MCF 10A (cell line): ENCODE data around the gene DXO. TPM values are rescaled to one million over a fixed set of nuclear protein-coding genes. Genes with fewer than 3 reads are reported as not detected.

Experiments
- BruUV-seq: library from RNA; stranded (reverse); fragments of 400-500 nt; replicated peaks from 2 replicates; lab custom pipeline; 2021; lab: Mats Ljungman, UMichigan
- CTCF ChIA-PET: fragments of 300-600 bp; sonication (Branson Sonifier 250); formaldehyde crosslinking; extraction: SDS; loops from one replicate; lab custom pipeline; 2021; ENCODE audit warnings: antibody characterized with exemption, inconsistent platforms; lab: Yijun Ruan, JAX
- POLR2A ChIA-PET: fragments of 300-600, 350-650 bp; sonication (Branson Sonifier 250); formaldehyde crosslinking; extraction: SDS; loops from one replicate; lab custom pipeline; 2020; ENCODE audit warnings: antibody characterized with exemption, inconsistent platforms; lab: Yijun Ruan, JAX
- DNase-seq: peaks from one replicate; pipeline ENCODE4 v3.0.0-alpha.2; 2018; ENCODE audit not compliant: unreplicated experiment
- H3K27ac Mint-ChIP-seq: one replicate; pipeline ENCODE4 v1.8.0; 2022; ENCODE audit warnings: mild to moderate bottlenecking, low read depth, mixed read lengths; ENCODE audit not compliant: unreplicated experiment
- H3K27me3 Mint-ChIP-seq: one replicate; pipeline ENCODE4 v1.8.0; 2022; ENCODE audit warnings: mixed read lengths; ENCODE audit not compliant: insufficient read depth, unreplicated experiment
- H3K36me3 Mint-ChIP-seq: one replicate; pipeline ENCODE4 v1.8.0; 2022; ENCODE audit warnings: mild to moderate bottlenecking, moderate library complexity, mixed read lengths; ENCODE audit not compliant: insufficient read depth, unreplicated experiment
- H3K4me1 Mint-ChIP-seq: one replicate; pipeline ENCODE4 v1.8.0; 2022; ENCODE audit warnings: mixed read lengths; ENCODE audit not compliant: insufficient read depth, unreplicated experiment
- H3K4me3 Mint-ChIP-seq: one replicate; pipeline ENCODE4 v1.8.0; 2022; ENCODE audit warnings: mild to moderate bottlenecking, moderate library complexity, mixed read lengths; ENCODE audit not compliant: unreplicated experiment
- H3K9me3 Mint-ChIP-seq: one replicate; pipeline ENCODE4 v1.8.0; 2022; ENCODE audit warnings: mixed read lengths; ENCODE audit not compliant: unreplicated experiment
- intact Hi-C: fragments of 100-400 bp; cut with micrococcal nuclease; formaldehyde crosslinking; loops from 2 replicates; pipeline ENCODE4 v1.14.1; 2022
- total RNA-seq: library from RNA; stranded (reverse); gene quantifications from 2 replicates; pipeline ENCODE4 v1.2.3, GENCODE V29; 2022
- TF ChIP-seq, protein P1 (sequence below): fragments of 200-600 bp; IDR thresholded peaks from one replicate; pipeline ENCODE4 v1.8.0; 2022; ENCODE audit warnings: antibody characterized with exemption, mild to moderate bottlenecking; ENCODE audit not compliant: unreplicated experiment

The DXO gene
- total RNA-seq, 1 experiment from 2014 or later, result 41.4 TPM

DNA sequence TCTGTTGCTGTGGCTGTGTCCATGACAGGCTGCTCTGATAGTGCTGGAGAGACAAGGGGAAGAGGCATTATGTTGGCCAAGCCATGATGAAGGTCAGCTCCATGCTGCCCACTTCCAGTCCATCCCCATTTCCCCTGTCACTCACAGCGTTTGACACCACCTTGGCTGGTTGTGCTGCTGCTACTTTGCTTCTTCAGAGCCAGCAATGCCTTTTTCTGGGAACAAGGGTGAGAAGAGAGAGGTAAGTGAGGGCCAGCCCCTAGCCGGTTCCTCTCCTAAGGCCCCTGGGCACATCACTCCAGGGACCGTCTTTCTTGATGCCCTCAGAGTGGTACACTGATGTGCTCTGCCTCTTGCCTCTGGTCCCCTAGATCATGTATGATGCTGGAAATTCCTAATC lies 15.1 kb downstream of the DXO start:
- no peak for DNase-seq
- H3K36me3 Mint-ChIP-seq, result peaks cover 74% of the 10 kb centered on the region
- no peaks in the 10 kb centered on the region for H3K9me3 Mint-ChIP-seq
- no TSS peak for BruUV-seq
- ChIA-PET CTCF (interaction anchor here (0.6 to 1.2 kb wide), 5 partner anchors 9 to 558 kb away, joined by 3 to 5 read pairs (median 3); partner anchors contain the start of gene LY6G5C), POLR2A (interaction anchor here (0.6 to 3.5 kb wide), 5 partner anchors 11 to 302 kb away, joined by 3 to 41 read pairs (median 3); partner anchors contain the start of genes CFB and EHMT2)
- no peak overlapping the region for H3K27ac Mint-ChIP-seq
- intact Hi-C loops, result loop anchor here (10.0 kb wide), 1 partner anchor 122 kb away; no protein-coding TSS in a partner anchor
- no peaks in the 10 kb centered on the region for H3K27me3 Mint-ChIP-seq
- TF ChIP-seq, protein P1, sequence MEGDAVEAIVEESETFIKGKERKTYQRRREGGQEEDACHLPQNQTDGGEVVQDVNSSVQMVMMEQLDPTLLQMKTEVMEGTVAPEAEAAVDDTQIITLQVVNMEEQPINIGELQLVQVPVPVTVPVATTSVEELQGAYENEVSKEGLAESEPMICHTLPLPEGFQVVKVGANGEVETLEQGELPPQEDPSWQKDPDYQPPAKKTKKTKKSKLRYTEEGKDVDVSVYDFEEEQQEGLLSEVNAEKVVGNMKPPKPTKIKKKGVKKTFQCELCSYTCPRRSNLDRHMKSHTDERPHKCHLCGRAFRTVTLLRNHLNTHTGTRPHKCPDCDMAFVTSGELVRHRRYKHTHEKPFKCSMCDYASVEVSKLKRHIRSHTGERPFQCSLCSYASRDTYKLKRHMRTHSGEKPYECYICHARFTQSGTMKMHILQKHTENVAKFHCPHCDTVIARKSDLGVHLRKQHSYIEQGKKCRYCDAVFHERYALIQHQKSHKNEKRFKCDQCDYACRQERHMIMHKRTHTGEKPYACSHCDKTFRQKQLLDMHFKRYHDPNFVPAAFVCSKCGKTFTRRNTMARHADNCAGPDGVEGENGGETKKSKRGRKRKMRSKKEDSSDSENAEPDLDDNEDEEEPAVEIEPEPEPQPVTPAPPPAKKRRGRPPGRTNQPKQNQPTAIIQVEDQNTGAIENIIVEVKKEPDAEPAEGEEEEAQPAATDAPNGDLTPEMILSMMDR, result no peak
- H3K4me1 Mint-ChIP-seq, result peaks cover 9% of the 10 kb centered on the region
- H3K4me3 Mint-ChIP-seq, result peak overlapping the region; percentile 88

DNA sequence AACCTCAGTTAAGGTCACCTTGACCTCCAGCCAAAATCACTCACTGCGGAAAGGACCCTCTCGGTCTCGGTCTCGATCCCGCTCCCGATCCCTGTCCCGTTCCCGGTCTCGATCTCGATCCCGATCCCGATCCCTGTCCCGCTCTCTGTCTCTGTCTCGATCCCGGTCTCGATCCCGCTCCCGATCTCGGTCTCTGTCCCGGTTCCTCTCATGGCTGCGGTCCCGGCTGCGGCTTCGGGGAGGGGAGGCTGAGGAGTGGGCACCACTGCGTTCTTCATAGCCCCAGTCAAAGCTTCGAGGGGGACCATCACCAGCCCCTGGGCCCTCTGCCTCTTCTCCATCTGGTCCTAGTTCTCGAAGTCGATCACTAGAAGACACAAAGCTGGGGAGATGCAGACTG lies 17.4 kb downstream of the DXO start:
- no peak for DNase-seq
- ChIA-PET POLR2A (no interaction called here), CTCF (interaction anchor here (0.7 to 0.9 kb wide), 3 partner anchors 51 to 122 kb away, joined by 3 to 6 read pairs (median 3); no protein-coding TSS in a partner anchor)
- no peak overlapping the region for H3K4me3 Mint-ChIP-seq
- H3K27me3 Mint-ChIP-seq, result no peaks in the 10 kb centered on the region
- intact Hi-C loops, result loop anchor here (10.0 kb wide), 1 partner anchor 120 kb away; no protein-coding TSS in a partner anchor
- TF ChIP-seq, protein P1, result no peak
- peaks cover under 1% of the 10 kb centered on the region for H3K4me1 Mint-ChIP-seq
- no TSS peak for BruUV-seq
- peaks cover 65% of the 10 kb centered on the region for H3K36me3 Mint-ChIP-seq
- no peaks in the 10 kb centered on the region for H3K9me3 Mint-ChIP-seq
- H3K27ac Mint-ChIP-seq, result no peak overlapping the region

DNA sequence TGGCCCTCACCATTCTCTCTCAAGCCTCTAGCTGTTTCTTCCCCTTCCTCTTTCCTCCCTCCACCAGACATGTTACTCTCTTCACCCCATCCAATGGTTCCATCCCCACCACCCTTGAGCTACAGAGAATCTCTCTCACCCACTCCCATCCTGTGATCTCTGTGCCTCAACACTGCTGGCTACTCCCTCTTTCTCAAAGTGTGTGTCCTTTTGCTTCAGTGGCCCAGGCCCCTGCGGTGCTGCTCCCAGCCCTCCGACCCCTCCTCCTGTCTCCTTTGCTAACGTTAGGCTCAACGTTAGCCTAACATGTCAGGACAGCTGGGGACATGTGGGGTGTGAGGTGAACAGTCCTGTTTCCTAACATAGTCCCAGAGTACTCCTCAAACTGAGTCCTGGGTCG lies 19.0 kb downstream of the DXO start:
- Mint-ChIP-seq H3K4me3 (no peak overlapping the region), H3K27ac (peak overlapping the region; percentile 61), H3K9me3 (no peaks in the 10 kb centered on the region), H3K4me1 (peaks cover 16% of the 10 kb centered on the region), H3K36me3 (peaks cover 72% of the 10 kb centered on the region), H3K27me3 (no peaks in the 10 kb centered on the region)
- intact Hi-C loops, result loop anchor here (1.0 to 10.0 kb wide), 3 partner anchors 51 to 273 kb away; partner anchors contain the start of gene ZBTB12
- POLR2A ChIA-PET, result interaction anchor here (0.7 to 3.4 kb wide), 8 partner anchors 13 to 243 kb away, joined by 3 to 37 read pairs (median 6); partner anchors contain the start of genes DXO, EHMT2 and ZBTB12
- no peak for DNase-seq
- CTCF ChIA-PET, result interaction anchor here (0.6 to 3.9 kb wide), 24 partner anchors 11 to 457 kb away, joined by 3 to 32 read pairs (median 6); partner anchors contain the start of genes C2, DXO and EHMT2
- TF ChIP-seq, protein P1, result no peak
- BruUV-seq, result no TSS peak

DNA sequence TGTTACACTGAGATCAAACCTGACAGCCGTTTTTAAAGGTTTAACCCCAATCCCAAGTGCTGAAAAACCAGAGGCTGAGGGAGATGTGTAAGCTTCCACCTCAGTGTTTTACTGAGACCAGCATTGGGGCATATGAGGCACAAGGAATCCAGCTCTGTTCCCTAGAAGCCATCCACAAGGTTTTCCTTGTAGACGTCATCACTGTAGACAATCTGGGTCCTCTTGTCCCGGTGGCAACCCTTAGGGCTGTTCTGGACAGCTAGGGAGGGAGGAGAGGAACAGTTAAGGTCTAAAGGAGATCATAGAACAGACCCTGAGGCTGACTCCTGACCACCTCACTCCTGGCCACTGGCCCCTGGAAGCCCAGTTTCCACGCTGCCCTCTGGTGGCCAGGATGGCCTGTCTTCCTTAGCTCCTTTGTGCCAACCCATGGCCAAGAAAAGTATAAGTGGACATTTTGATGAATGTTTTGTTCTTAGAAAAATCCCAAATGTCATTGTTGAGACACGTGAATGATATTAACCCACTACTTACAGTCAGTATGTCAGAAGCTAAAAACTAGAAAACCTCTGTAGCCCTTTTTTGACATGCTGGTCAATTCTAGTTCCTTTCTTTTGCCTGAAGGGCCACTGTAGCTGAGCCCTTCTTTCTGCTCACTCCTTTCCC lies 19.7 kb downstream of the DXO start:
- peak overlapping the region; percentile 61 for H3K27ac Mint-ChIP-seq

More for the DNA sequence above, 19.7 kb downstream of the DXO start:
- BruUV-seq, result no TSS peak
- TF ChIP-seq, protein P1, result peak; percentile 75
- no peak overlapping the region for H3K4me3 Mint-ChIP-seq
- H3K27me3 Mint-ChIP-seq, result no peaks in the 10 kb centered on the region
- peaks cover 71% of the 10 kb centered on the region for H3K36me3 Mint-ChIP-seq
- DNase-seq, result peak; percentile 73
- intact Hi-C loops, result loop anchor here (1.0 to 10.0 kb wide), 3 partner anchors 50 to 272 kb away; partner anchors contain the start of gene ZBTB12
- no peaks in the 10 kb centered on the region for H3K9me3 Mint-ChIP-seq
- POLR2A ChIA-PET, result interaction anchor here (0.8 to 3.4 kb wide), 11 partner anchors 12 to 243 kb away, joined by 3 to 37 read pairs (median 6); partner anchors contain the start of genes DXO, EHMT2 and ZBTB12
- CTCF ChIA-PET, result interaction anchor here (0.6 to 3.9 kb wide), 38 partner anchors 8 to 1243 kb away, joined by 3 to 32 read pairs (median 4); partner anchors contain the start of genes C2, DXO and EHMT2
- H3K4me1 Mint-ChIP-seq, result peaks cover 21% of the 10 kb centered on the region
